ENCODE data around the gene TCERG1.

- TF ChIP-seq, protein P1, sequence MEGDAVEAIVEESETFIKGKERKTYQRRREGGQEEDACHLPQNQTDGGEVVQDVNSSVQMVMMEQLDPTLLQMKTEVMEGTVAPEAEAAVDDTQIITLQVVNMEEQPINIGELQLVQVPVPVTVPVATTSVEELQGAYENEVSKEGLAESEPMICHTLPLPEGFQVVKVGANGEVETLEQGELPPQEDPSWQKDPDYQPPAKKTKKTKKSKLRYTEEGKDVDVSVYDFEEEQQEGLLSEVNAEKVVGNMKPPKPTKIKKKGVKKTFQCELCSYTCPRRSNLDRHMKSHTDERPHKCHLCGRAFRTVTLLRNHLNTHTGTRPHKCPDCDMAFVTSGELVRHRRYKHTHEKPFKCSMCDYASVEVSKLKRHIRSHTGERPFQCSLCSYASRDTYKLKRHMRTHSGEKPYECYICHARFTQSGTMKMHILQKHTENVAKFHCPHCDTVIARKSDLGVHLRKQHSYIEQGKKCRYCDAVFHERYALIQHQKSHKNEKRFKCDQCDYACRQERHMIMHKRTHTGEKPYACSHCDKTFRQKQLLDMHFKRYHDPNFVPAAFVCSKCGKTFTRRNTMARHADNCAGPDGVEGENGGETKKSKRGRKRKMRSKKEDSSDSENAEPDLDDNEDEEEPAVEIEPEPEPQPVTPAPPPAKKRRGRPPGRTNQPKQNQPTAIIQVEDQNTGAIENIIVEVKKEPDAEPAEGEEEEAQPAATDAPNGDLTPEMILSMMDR (IDR thresholded peaks at IDR 0.05): no peak
- no peak for TF ChIP-seq POLR2A (IDR thresholded peaks at IDR 0.05)
These were observed 6.8 kb upstream of the TCERG1 start for GRCh38 chr5:146440353-146440752.
